HepG2 (cell line): ENCODE data around the gene SCT. TPM values are rescaled to one million over a fixed set of nuclear protein-coding genes. Genes with fewer than 3 reads are reported as not detected.

Experiments
- ATAC-seq: fragments of 200-7000 bp; cut with Tn5 transposase; 3 replicates; pipeline ENCODE4 v1.9.1; 2020; ENCODE audit warnings: mild to moderate bottlenecking, moderate library complexity
- BruUV-seq: library from RNA; stranded (reverse); fragments of 400-500 nt; replicated peaks from 2 replicates; lab custom pipeline; 2021; lab: Mats Ljungman, UMichigan
- CTCF ChIA-PET: fragments of 300-600 bp; formaldehyde crosslinking; extraction: SDS; loops from one replicate; lab custom pipeline; 2021; ENCODE audit warnings: low total read pairs, inconsistent platforms, low intra/inter-chr PET ratio; lab: Yijun Ruan, JAX
- POLR2A ChIA-PET: fragments of 350-600 bp; sonication (Branson Sonifier 250); formaldehyde crosslinking; loops from one replicate; lab custom pipeline; 2020; ENCODE audit warnings: antibody characterized with exemption, inconsistent platforms; lab: Yijun Ruan, JAX
- DNase-seq: peaks from one replicate; pipeline ENCODE4 v3.0.0-alpha.2; 2015; ENCODE audit warnings: low spot score
- FAIRE-seq: peaks from 3 replicates; lab custom pipeline; 2011; peaks lifted over from hg19 to GRCh38; lab: Jason Lieb, UNC
- H2AFZ ChIP-seq: one replicate; pipeline ENCODE4 v1.6.1; 2011; ENCODE audit warnings: low read length, inconsistent platforms
- H3K27ac ChIP-seq: fragments of 300-600 bp; 3 replicates; pipeline ENCODE4 v1.8.0; 2011; ENCODE audit warnings: mixed run types, mild to moderate bottlenecking, mixed read lengths, low read length, inconsistent platforms; ENCODE audit not compliant: insufficient read depth; ENCODE audit errors: extremely low read length
- H3K27me3 ChIP-seq, 2 experiments: fragments of 200-600 bp in 1 of 2; 2 replicates in 1 of 2; 3 replicates in 1 of 2; pipeline versions ENCODE4 v1.6.0 to v1.8.0; 2011; ENCODE audit warnings: low read length in 2 of 2, mild to moderate bottlenecking in 2 of 2, moderate library complexity in 2 of 2, inconsistent platforms in 1 of 2; ENCODE audit not compliant: insufficient read depth in 2 of 2, control insufficient read depth in 1 of 2
- H3K36me3 ChIP-seq, 2 experiments: fragments of 200-600 bp in 1 of 2; replicated peaks in 1 of 2; 2 replicates in 1 of 2; 3 replicates in 1 of 2; pipeline versions ENCODE4 v1.5.1 to v1.8.0; 2011; ENCODE audit warnings: low read length in 2 of 2, inconsistent platforms in 1 of 2; ENCODE audit not compliant: insufficient read depth in 2 of 2, control insufficient read depth in 1 of 2
- H3K4me1 ChIP-seq: 2 replicates; pipeline ENCODE4 v1.5.1; 2012; ENCODE audit warnings: low read length, inconsistent platforms; ENCODE audit not compliant: insufficient read depth
- H3K4me2 ChIP-seq: 2 replicates; pipeline ENCODE4 v1.6.0; 2011; ENCODE audit warnings: low read depth, low read length, inconsistent platforms
- H3K4me3 ChIP-seq, 3 experiments: fragments of 200-600 bp in 1 of 3; sonication (generic), shearing (Covaris generic) in 1 of 3; replicated peaks in 1 of 3; 2 replicates each; pipeline ENCODE4 v1.5.1; 2011 to 2016; ENCODE audit warnings: low read length in 3 of 3, inconsistent platforms in 2 of 3, low read depth in 2 of 3, mild to moderate bottlenecking in 2 of 3, control low read depth in 1 of 3, mixed read lengths in 1 of 3; ENCODE audit not compliant: insufficient read depth in 1 of 3
- H3K79me2 ChIP-seq: one replicate; pipeline ENCODE4 v1.6.1; 2011; ENCODE audit warnings: low read length, inconsistent platforms; ENCODE audit not compliant: insufficient read depth
- H3K9ac ChIP-seq: 2 replicates; pipeline ENCODE4 v1.6.0; 2011; ENCODE audit warnings: mild to moderate bottlenecking, low read depth, low read length, inconsistent platforms; ENCODE audit not compliant: insufficient read depth
- H3K9me3 ChIP-seq: 2 replicates; pipeline ENCODE4 v1.5.1; 2012; ENCODE audit warnings: mild to moderate bottlenecking, low read length
- H4K20me1 ChIP-seq: 2 replicates; pipeline ENCODE4 v1.6.0; 2011; ENCODE audit warnings: inconsistent platforms, mild to moderate bottlenecking, low read length, moderate library complexity; ENCODE audit not compliant: insufficient read depth
- CTCF ChIP-seq: sonication (generic); formaldehyde crosslinking; IDR thresholded peaks from 2 replicates; pipeline ENCODE4 v1.5.0; 2020; ENCODE audit warnings: mild to moderate bottlenecking, missing genetic modification reagents, moderate library complexity
- ELF1 ChIP-seq: sonication (generic); formaldehyde crosslinking; IDR thresholded peaks from 2 replicates; pipeline ENCODE4 v1.4.0; 2020; ENCODE audit warnings: missing genetic modification reagents
- FOXM1 ChIP-seq: sonication (generic); formaldehyde crosslinking; IDR thresholded peaks from 2 replicates; pipeline ENCODE4 v1.5.0; 2020; ENCODE audit warnings: missing genetic modification reagents
- NRL ChIP-seq: sonication (generic); formaldehyde crosslinking; IDR thresholded peaks from 2 replicates; pipeline ENCODE4 v1.5.0; 2020; ENCODE audit warnings: missing genetic modification reagents, mild to moderate bottlenecking, moderate library complexity, borderline replicate concordance
- RAD51 ChIP-seq: fragments of 450-650 bp; IDR thresholded peaks from 2 replicates; pipeline ENCODE4 v1.6.1; 2016; ENCODE audit warnings: borderline replicate concordance
- RARA ChIP-seq: IDR thresholded peaks from 2 replicates; pipeline ENCODE4 v1.6.1; 2016; ENCODE audit warnings: missing genetic modification reagents, missing compliant biosample characterization
- SETDB1 ChIP-seq: sonication (generic); formaldehyde crosslinking; IDR thresholded peaks from 2 replicates; pipeline ENCODE4 v1.5.1; 2020; ENCODE audit warnings: missing genetic modification reagents, mild to moderate bottlenecking, borderline replicate concordance
- TRIM22 ChIP-seq: fragments of 450-650 bp; IDR thresholded peaks from 2 replicates; pipeline ENCODE4 v1.6.1; 2017
- ZBTB1 ChIP-seq: sonication (generic); formaldehyde crosslinking; IDR thresholded peaks from 2 replicates; pipeline ENCODE4 v1.4.0; 2020; ENCODE audit warnings: missing genetic modification reagents, borderline replicate concordance
- ZBTB38 ChIP-seq: sonication (generic); formaldehyde crosslinking; IDR thresholded peaks from 2 replicates; pipeline ENCODE4 v1.5.1; 2020; ENCODE audit warnings: mild to moderate bottlenecking, missing genetic modification reagents
- ZNF274 ChIP-seq: sonication (generic); formaldehyde crosslinking; IDR thresholded peaks from 2 replicates; pipeline ENCODE4 v1.5.1; 2020; ENCODE audit warnings: mild to moderate bottlenecking, missing genetic modification reagents
- ZNF275 ChIP-seq: sonication (generic); formaldehyde crosslinking; IDR thresholded peaks from 2 replicates; pipeline ENCODE4 v1.8.0; 2022; ENCODE audit warnings: missing genetic modification reagents, mild to moderate bottlenecking, inconsistent platforms, borderline replicate concordance
- ZNF629 ChIP-seq: sonication (generic); formaldehyde crosslinking; conservative IDR thresholded peaks from 2 replicates; pipeline ENCODE4 v1.5.0; 2020; ENCODE audit warnings: missing genetic modification reagents
- ZZZ3 ChIP-seq: sonication (generic); formaldehyde crosslinking; IDR thresholded peaks from 2 replicates; pipeline ENCODE4 v1.4.0; 2020; ENCODE audit warnings: missing genetic modification reagents, mild to moderate bottlenecking, borderline replicate concordance
- WGBS: methylation state at CpG from one replicate; pipeline ENCODE4 v1.1.6; 2017; ENCODE audit warnings: low lambda C conversion rate; 5-methylcytosine and 5-hydroxymethylcytosine counted together
- in situ Hi-C: cut with HindIII; loops from 2 replicates; pipeline ENCODE4 v1.10.0; 2017; ENCODE audit warnings: low pct_unique_long_range_greater_than_20kb; ENCODE audit not compliant: extremely low pct_ligation_motif_present
- intact Hi-C: fragments of 100-400 bp; cut with micrococcal nuclease; formaldehyde crosslinking; loops from one replicate; pipeline ENCODE4 v1.10.0; 2022; ENCODE audit not compliant: unreplicated experiment
- polyA plus RNA-seq, 8 experiments: library from polyadenylated mRNA; depleted of rRNA in 3 of 8; stranded (reverse) in 7 of 8; unstranded in 1 of 8; fragments of >200 nt; fragmentation: Illumina TruSeq in 4 of 8; extraction: Trizol in 4 of 8; gene quantifications; 2 replicates each; pipeline versions ENCODE4 v1.2.1 to v1.2.3, GENCODE V29; 2011 to 2016; ENCODE audit warnings: low read depth in 4 of 8, missing spikeins in 1 of 8, mixed read lengths in 1 of 8; ENCODE audit not compliant: insufficient read depth in 1 of 8
- total RNA-seq, 5 experiments: library from RNA; depleted of rRNA; stranded (reverse); fragments of >200 nt; fragmentation: Illumina TruSeq; extraction: Trizol; gene quantifications; 2 replicates each; pipeline ENCODE4 v1.2.3, GENCODE V29; 2016; ENCODE audit warnings: low read depth in 1 of 5
- TF ChIP-seq, protein P1 (sequence below): sonication (generic); formaldehyde crosslinking; IDR thresholded peaks from 2 replicates; pipeline ENCODE4 v1.4.0; 2020; ENCODE audit warnings: missing genetic modification reagents
- TF ChIP-seq, protein P2 (sequence below): sonication (generic); formaldehyde crosslinking; IDR thresholded peaks from 2 replicates; pipeline ENCODE4 v1.9.0; 2022; ENCODE audit warnings: missing genetic modification reagents, mild to moderate bottlenecking, borderline replicate concordance

The SCT gene
- total and polyA plus RNA-seq, 2 of the 13 experiments (the other 11 are each of a cell fraction or from before 2014, with no cell fraction given) = not detected

GRCh38 chr11:601573-602245 is 25.3 kb downstream of the SCT start:
- peak; percentile 12; the same call in 2 of the 3 replicates for ATAC-seq
- WGBS = 95% methylated on average over 22 of the region's 23 CpGs
- FAIRE-seq = no peak
- intact Hi-C loops (no loop called here), in situ Hi-C loops (no loop called here)
- CTCF ChIA-PET = no interaction called here
- POLR2A ChIA-PET = interaction anchor here (1.2 kb wide), 1 partner anchor 24 kb away, joined by 3 read pairs; no protein-coding TSS in a partner anchor
- no peaks in the 10 kb centered on the region for H3K27me3 ChIP-seq
- no peak overlapping the region for H3K27ac ChIP-seq
- no peak overlapping the region for H2AFZ ChIP-seq
- H3K9ac ChIP-seq = no peak overlapping the region
- no TSS peak for BruUV-seq
- no peak overlapping the region for H3K4me2 ChIP-seq
- DNase-seq = no peak
- H4K20me1 ChIP-seq = 0 out of 2 replicates have a peak, but pooled peaks cover 4% of the 10 kb centered on the region
- H3K4me1 ChIP-seq = no peaks in the 10 kb centered on the region
- no peaks in the 10 kb centered on the region for H3K79me2 ChIP-seq
- no peaks in the 10 kb centered on the region for H3K9me3 ChIP-seq
- H3K36me3 ChIP-seq = peaks cover 48 to 84% of the 10 kb centered on the region in 2 experiments
- no peak overlapping the region for H3K4me3 ChIP-seq
- TF ChIP-seq ZNF629 (CRISPR knock-in tag) (no peak), ZBTB38 (CRISPR knock-in tag) (0 out of 2 replicates have a peak, but pooled peaks have one; percentile 29), RARA (CRISPR knock-in tag) (no peak), ZNF274 (no peak), SETDB1 (CRISPR knock-in tag) (no peak), TRIM22 (no peak), RAD51 (no peak), CTCF (CRISPR knock-in tag) (0 out of 2 replicates have a peak, but pooled peaks have one; percentile 11), ZNF275 (CRISPR knock-in tag) (no peak), NRL (CRISPR knock-in tag) (no peak), FOXM1 (CRISPR knock-in tag) (no peak), ZZZ3 (CRISPR knock-in tag) (no peak), ELF1 (CRISPR knock-in tag) (no peak), ZBTB1 (CRISPR knock-in tag) (no peak)
- TF ChIP-seq, protein P1, sequence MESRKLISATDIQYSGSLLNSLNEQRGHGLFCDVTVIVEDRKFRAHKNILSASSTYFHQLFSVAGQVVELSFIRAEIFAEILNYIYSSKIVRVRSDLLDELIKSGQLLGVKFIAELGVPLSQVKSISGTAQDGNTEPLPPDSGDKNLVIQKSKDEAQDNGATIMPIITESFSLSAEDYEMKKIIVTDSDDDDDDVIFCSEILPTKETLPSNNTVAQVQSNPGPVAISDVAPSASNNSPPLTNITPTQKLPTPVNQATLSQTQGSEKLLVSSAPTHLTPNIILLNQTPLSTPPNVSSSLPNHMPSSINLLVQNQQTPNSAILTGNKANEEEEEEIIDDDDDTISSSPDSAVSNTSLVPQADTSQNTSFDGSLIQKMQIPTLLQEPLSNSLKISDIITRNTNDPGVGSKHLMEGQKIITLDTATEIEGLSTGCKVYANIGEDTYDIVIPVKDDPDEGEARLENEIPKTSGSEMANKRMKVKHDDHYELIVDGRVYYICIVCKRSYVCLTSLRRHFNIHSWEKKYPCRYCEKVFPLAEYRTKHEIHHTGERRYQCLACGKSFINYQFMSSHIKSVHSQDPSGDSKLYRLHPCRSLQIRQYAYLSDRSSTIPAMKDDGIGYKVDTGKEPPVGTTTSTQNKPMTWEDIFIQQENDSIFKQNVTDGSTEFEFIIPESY = peak; percentile 98
- TF ChIP-seq, protein P2, sequence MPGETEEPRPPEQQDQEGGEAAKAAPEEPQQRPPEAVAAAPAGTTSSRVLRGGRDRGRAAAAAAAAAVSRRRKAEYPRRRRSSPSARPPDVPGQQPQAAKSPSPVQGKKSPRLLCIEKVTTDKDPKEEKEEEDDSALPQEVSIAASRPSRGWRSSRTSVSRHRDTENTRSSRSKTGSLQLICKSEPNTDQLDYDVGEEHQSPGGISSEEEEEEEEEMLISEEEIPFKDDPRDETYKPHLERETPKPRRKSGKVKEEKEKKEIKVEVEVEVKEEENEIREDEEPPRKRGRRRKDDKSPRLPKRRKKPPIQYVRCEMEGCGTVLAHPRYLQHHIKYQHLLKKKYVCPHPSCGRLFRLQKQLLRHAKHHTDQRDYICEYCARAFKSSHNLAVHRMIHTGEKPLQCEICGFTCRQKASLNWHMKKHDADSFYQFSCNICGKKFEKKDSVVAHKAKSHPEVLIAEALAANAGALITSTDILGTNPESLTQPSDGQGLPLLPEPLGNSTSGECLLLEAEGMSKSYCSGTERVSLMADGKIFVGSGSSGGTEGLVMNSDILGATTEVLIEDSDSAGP (CRISPR knock-in tag) = no peak
